ENCODE results near the gene SESN1.

DNA sequence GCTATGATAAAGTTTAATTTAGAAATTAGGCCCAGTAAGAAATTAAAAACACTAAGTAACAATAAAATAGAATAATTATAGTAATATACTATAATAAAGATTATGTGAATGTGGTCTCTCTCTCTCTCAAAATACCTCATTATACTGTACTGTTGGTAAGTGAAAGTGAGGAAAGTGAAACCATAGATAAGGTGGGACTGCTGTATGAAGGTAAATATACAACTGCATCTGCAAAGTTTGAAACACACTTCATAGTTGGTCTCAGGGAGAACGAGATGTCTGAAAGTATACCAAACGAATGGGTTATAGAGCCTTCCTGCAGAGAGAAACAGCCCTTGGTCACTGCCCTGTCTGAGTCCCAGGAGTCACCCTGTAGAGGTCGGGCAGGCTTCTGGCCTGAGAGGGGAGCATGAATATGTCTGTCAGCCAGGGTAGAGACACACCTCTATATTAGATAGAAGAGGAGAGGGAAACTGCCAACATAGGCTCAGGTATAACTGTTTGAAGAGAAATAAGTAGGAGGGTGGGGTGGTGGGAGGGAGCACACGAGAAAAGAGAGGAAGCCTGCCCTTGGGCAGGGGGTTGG is 31.8 kb downstream of the SESN1 start:
- TF ChIP-seq, protein P1, sequence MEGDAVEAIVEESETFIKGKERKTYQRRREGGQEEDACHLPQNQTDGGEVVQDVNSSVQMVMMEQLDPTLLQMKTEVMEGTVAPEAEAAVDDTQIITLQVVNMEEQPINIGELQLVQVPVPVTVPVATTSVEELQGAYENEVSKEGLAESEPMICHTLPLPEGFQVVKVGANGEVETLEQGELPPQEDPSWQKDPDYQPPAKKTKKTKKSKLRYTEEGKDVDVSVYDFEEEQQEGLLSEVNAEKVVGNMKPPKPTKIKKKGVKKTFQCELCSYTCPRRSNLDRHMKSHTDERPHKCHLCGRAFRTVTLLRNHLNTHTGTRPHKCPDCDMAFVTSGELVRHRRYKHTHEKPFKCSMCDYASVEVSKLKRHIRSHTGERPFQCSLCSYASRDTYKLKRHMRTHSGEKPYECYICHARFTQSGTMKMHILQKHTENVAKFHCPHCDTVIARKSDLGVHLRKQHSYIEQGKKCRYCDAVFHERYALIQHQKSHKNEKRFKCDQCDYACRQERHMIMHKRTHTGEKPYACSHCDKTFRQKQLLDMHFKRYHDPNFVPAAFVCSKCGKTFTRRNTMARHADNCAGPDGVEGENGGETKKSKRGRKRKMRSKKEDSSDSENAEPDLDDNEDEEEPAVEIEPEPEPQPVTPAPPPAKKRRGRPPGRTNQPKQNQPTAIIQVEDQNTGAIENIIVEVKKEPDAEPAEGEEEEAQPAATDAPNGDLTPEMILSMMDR (conservative IDR thresholded peaks at IDR 0.05; ENCODE audit: low read length), result no peak
- TF ChIP-seq EZH2phosphoT487 (IDR thresholded peaks at IDR 0.05; ENCODE audit: borderline replicate concordance, low read depth, low read length), result no peak

Data from OCI-LY7 (cell line).